Neutrophil (primary cell): ENCODE data around the gene TENM4.

Source experiments
- H3K27ac ChIP-seq: fragments of 200-600 bp; sonication (generic); 2 replicates; pipeline ENCODE4 v1.5.1; 2016; ENCODE audit warnings: mild to moderate bottlenecking, moderate library complexity
- H3K27me3 ChIP-seq: fragments of 200-600 bp; sonication (generic); 2 replicates; pipeline ENCODE4 v1.6.0; 2016; ENCODE audit warnings: mild to moderate bottlenecking
- H3K36me3 ChIP-seq: fragments of 200-600 bp; sonication (generic); 2 replicates; pipeline ENCODE4 v1.5.1; 2017
- H3K4me1 ChIP-seq, 2 experiments: fragments of 200-600 bp in 1 of 2; sonication (generic) in 1 of 2; 1 replicate in 1 of 2; 2 replicates in 1 of 2; pipeline versions ENCODE4 v1.5.1 to v1.6.1; 2013 to 2016; ENCODE audit warnings: low read depth in 1 of 2, low read length in 1 of 2, mild to moderate bottlenecking in 1 of 2, moderate library complexity in 1 of 2; ENCODE audit not compliant: control insufficient read depth in 1 of 2, insufficient read depth in 1 of 2
- H3K4me3 ChIP-seq, 2 experiments: fragments of 200-600 bp in 1 of 2; sonication (generic) in 1 of 2; 1 replicate in 1 of 2; 2 replicates in 1 of 2; pipeline ENCODE4 v1.5.1; 2013 to 2016; ENCODE audit warnings: low read depth in 1 of 2, low read length in 1 of 2, mild to moderate bottlenecking in 1 of 2, moderate library complexity in 1 of 2
- H3K9me3 ChIP-seq: fragments of 200-600 bp; sonication (generic); 2 replicates; pipeline ENCODE4 v1.5.1; 2016
- CTCF ChIP-seq: fragments of 200-600 bp; sonication (generic); IDR thresholded peaks from 2 replicates; pipeline ENCODE4 v1.5.1; 2016; ENCODE audit warnings: antibody characterized with exemption

TENM4 gene

GRCh38 chr11:79383874-79384273 lies 57.0 kb downstream of the TENM4 start:
- no peaks in the 10 kb centered on the region for H3K4me1 ChIP-seq
- no peak for TF ChIP-seq CTCF
- H3K27ac ChIP-seq, result no peak overlapping the region
- no peaks in the 10 kb centered on the region for H3K9me3 ChIP-seq
- no peaks in the 10 kb centered on the region for H3K27me3 ChIP-seq
- no peaks in the 10 kb centered on the region for H3K36me3 ChIP-seq
- H3K4me3 ChIP-seq, result no peak overlapping the region

- Histone ChIP-seq H3K4me1 (no peaks in the 10 kb centered on the region), H3K36me3 (no peaks in the 10 kb centered on the region), H3K27ac (no peak overlapping the region), H3K27me3 (no peaks in the 10 kb centered on the region), H3K4me3 (no peak overlapping the region), H3K9me3 (no peaks in the 10 kb centered on the region)
- TF ChIP-seq CTCF, result no peak
Observed at GRCh38 chr11:79382301-79383050, 58.4 kb downstream of the TENM4 start.

GRCh38 chr11:79381036-79381435 lies 59.8 kb downstream of the TENM4 start:
- no peak for TF ChIP-seq CTCF
- H3K27me3 ChIP-seq, result peaks cover under 1% of the 10 kb centered on the region
- H3K27ac ChIP-seq, result no peak overlapping the region
- no peaks in the 10 kb centered on the region for H3K36me3 ChIP-seq
- no peak overlapping the region for H3K4me3 ChIP-seq
- no peaks in the 10 kb centered on the region for H3K9me3 ChIP-seq
- H3K4me1 ChIP-seq, result no peaks in the 10 kb centered on the region

GRCh38 chr11:79377406-79377805 lies 63.4 kb downstream of the TENM4 start:
- H3K27ac ChIP-seq, result no peak overlapping the region
- no peak overlapping the region for H3K4me3 ChIP-seq
- no peaks in the 10 kb centered on the region for H3K9me3 ChIP-seq
- H3K27me3 ChIP-seq, result peaks cover 14% of the 10 kb centered on the region
- no peaks in the 10 kb centered on the region for H3K4me1 ChIP-seq
- no peaks in the 10 kb centered on the region for H3K36me3 ChIP-seq
- TF ChIP-seq CTCF, result no peak

GRCh38 chr11:79375818-79376550 lies 64.8 kb downstream of the TENM4 start:
- H3K4me1 ChIP-seq, result no peaks in the 10 kb centered on the region
- H3K27ac ChIP-seq, result no peak overlapping the region
- no peak for TF ChIP-seq CTCF
- H3K4me3 ChIP-seq, result no peak overlapping the region
- no peaks in the 10 kb centered on the region for H3K36me3 ChIP-seq
- peaks cover 14% of the 10 kb centered on the region for H3K27me3 ChIP-seq
- H3K9me3 ChIP-seq, result no peaks in the 10 kb centered on the region
